ENCODE results near the gene DCBLD1. TPM values are rescaled to one million over a fixed set of nuclear protein-coding genes. Genes with fewer than 3 reads are reported as not detected.

DCBLD1 gene
- total RNA-seq, 4 donors from 2014 or later = 3.8 to 11.6 (median 7.9) TPM

DNA sequence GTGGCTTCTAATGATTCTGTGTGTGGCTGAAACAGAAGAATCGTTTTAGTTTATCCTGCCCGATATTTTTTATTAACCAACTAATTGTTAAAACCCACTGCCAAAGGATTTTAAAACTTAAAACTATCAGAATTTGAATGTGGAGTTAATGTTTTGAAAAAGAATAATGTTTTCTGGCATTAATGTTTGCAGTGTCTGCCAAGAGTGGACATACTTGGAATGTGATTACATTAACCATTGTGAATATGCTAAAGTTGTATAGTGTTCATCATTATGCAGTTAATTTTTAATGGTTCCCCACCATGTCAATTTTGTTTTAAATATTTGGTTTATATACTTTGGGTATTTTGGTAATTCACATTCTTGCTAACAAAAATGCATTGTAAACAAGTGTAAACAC is 24.4 kb downstream of the DCBLD1 start:
- TF ChIP-seq POLR2A (IDR thresholded peaks at IDR 0.05; ENCODE audit: low read depth) = no peak
- TF ChIP-seq, protein P1, sequence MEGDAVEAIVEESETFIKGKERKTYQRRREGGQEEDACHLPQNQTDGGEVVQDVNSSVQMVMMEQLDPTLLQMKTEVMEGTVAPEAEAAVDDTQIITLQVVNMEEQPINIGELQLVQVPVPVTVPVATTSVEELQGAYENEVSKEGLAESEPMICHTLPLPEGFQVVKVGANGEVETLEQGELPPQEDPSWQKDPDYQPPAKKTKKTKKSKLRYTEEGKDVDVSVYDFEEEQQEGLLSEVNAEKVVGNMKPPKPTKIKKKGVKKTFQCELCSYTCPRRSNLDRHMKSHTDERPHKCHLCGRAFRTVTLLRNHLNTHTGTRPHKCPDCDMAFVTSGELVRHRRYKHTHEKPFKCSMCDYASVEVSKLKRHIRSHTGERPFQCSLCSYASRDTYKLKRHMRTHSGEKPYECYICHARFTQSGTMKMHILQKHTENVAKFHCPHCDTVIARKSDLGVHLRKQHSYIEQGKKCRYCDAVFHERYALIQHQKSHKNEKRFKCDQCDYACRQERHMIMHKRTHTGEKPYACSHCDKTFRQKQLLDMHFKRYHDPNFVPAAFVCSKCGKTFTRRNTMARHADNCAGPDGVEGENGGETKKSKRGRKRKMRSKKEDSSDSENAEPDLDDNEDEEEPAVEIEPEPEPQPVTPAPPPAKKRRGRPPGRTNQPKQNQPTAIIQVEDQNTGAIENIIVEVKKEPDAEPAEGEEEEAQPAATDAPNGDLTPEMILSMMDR (IDR thresholded peaks at IDR 0.05) = no peak
- Histone ChIP-seq H3K4me3 (no peak overlapping the region), H3K9me3 (no peaks in the 10 kb centered on the region), H3K27me3 (no peaks in the 10 kb centered on the region), H3K27ac (replicated peaks in 1 of 4) (no peak overlapping the region), H3K4me1 (peaks cover 6 to 23% (median 21%) of the 10 kb centered on the region in 4 donors), H3K36me3 (peaks cover 0 to 15% (median 6%) of the 10 kb centered on the region in 4 donors)
- WGBS = 34% methylated on average over 2 of the region's 2 CpGs
- DNase-seq (ENCODE audit: extremely low spot score) = no peak
- intact Hi-C loops (cut with DNase I) = no loop called here

- H3K36me3 ChIP-seq = peaks cover 0 to 15% (median 6%) of the 10 kb centered on the region in 4 donors
- H3K27me3 ChIP-seq = no peaks in the 10 kb centered on the region
- TF ChIP-seq POLR2AphosphoS5 (IDR thresholded peaks at IDR 0.05) = no peak
- TF ChIP-seq POLR2A (IDR thresholded peaks at IDR 0.05; ENCODE audit: low read depth) = no peak
- TF ChIP-seq, protein P1 (IDR thresholded peaks at IDR 0.05) = no peak
- no peak for TF ChIP-seq EP300 (IDR thresholded peaks at IDR 0.05)
- no peak overlapping the region for H3K27ac ChIP-seq (replicated peaks in 1 of 4)
- H3K9me3 ChIP-seq = no peaks in the 10 kb centered on the region
- no peak for DNase-seq (ENCODE audit: extremely low spot score)
- 96% methylated on average over 4 of the region's 4 CpGs for WGBS
- intact Hi-C loops (cut with DNase I) = no loop called here
- H3K4me3 ChIP-seq = no peak overlapping the region
- H3K4me1 ChIP-seq = peaks cover 6 to 23% (median 21%) of the 10 kb centered on the region in 4 donors
These were observed 26.0 kb downstream of the DCBLD1 start for GRCh38 chr6:117508450-117508971.

DNA sequence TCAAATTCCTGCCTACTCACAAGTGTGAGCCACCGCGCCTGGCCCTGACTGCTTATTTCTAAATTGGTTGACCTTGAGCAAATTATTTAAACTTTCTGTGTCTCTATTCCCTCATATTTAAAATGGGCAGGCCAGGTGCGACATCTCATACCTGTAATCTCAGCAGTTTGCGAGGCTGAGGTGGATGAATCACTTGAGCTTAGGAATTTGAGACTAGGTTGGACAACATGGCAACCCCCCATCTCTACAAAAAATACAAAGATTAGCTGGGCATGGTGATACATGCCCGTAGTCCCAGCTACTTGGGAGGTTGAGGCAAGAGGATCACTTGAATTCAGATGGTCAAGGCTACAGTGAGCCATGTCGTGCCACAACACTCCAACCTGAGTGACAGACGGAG is 26.5 kb downstream of the DCBLD1 start:
- DNase-seq (ENCODE audit: extremely low spot score) = no peak
- H3K27me3 ChIP-seq = no peaks in the 10 kb centered on the region
- peaks cover 6 to 23% (median 21%) of the 10 kb centered on the region in 4 donors for H3K4me1 ChIP-seq
- no peaks in the 10 kb centered on the region for H3K9me3 ChIP-seq
- no peak overlapping the region for H3K4me3 ChIP-seq
- intact Hi-C loops (cut with DNase I) = no loop called here
- TF ChIP-seq POLR2A (IDR thresholded peaks at IDR 0.05; ENCODE audit: low read depth) (no peak), EP300 (IDR thresholded peaks at IDR 0.05) (no peak), POLR2AphosphoS5 (IDR thresholded peaks at IDR 0.05) (no peak)
- TF ChIP-seq, protein P1 (IDR thresholded peaks at IDR 0.05) = no peak
- peaks cover 0 to 15% (median 4%) of the 10 kb centered on the region in 4 donors for H3K36me3 ChIP-seq
- H3K27ac ChIP-seq (replicated peaks in 1 of 4) = no peak overlapping the region
- 98% methylated on average over 7 of the region's 7 CpGs for WGBS

DNA sequence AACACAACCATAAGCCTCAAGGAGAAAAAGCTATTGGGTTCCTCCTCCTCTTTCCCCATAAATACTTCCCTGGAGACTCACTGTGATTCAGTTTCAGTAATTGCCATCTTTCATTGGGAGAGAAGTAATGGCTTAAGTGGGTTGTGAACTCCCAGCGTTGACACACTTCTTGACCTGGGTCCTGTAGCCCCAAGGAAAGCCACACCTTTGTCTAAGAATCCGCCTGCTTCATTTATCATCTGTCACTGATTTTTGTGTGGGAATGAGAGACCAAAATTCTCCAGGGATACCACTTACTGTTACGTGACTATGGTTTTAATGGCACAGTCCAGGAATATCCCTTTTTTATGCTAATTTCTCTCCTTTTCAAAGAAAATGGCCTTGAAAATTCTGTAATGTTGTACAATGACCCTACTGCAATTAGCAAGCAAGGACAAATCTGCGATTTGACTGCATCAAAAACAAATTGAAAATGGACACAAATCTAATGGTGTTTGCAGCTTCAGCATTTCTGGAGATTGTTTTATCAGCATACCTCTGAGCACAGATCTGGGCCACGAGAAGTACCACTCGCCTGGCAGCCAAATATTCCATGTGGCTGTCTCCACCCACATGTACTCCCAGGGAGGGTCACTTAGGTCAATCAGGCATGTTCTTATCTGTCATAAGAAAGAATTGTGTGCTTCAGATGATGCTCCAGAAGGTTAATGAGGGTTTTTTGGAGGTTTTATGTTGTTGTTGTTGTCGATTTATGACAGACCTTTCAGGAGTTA is 29.8 kb downstream of the DCBLD1 start:
- DNase-seq (ENCODE audit: extremely low spot score) = no peak

More for the DNA sequence above, 29.8 kb downstream of the DCBLD1 start:
- H3K4me3 ChIP-seq = no peak overlapping the region
- H3K27me3 ChIP-seq = no peaks in the 10 kb centered on the region
- H3K9me3 ChIP-seq = no peaks in the 10 kb centered on the region
- peaks cover 0 to under 1% (median 0%) of the 10 kb centered on the region in 4 donors for H3K36me3 ChIP-seq
- 89% methylated on average over 7 of the region's 7 CpGs for WGBS
- TF ChIP-seq POLR2A (IDR thresholded peaks at IDR 0.05; ENCODE audit: low read depth) (no peak), EP300 (IDR thresholded peaks at IDR 0.05) (no peak), POLR2AphosphoS5 (IDR thresholded peaks at IDR 0.05) (no peak)
- TF ChIP-seq, protein P1 (IDR thresholded peaks at IDR 0.05) = no peak
- no peak overlapping the region for H3K27ac ChIP-seq (replicated peaks in 1 of 4)
- peaks cover 0 to 7% (median 7%) of the 10 kb centered on the region in 4 donors for H3K4me1 ChIP-seq
- intact Hi-C loops (cut with DNase I) = no loop called here
